ENCODE results near the gene CTCF.

- TF ChIP-seq CTCF (IDR thresholded peaks at IDR 0.05 in 2 of 3, conservative IDR thresholded peaks at IDR 0.05 in 1 of 3; ENCODE audit: control insufficient read depth in 2 of 3, extremely low read depth in 1 of 3, insufficient read depth in 1 of 3, low read depth in 3 of 3, low read length in 3 of 3) (no peak), POLR2AphosphoS5 (IDR thresholded peaks at IDR 0.05; ENCODE audit: low read length) (no peak), KLF5 (IDR thresholded peaks at IDR 0.05; ENCODE audit: partially characterized antibody) (no peak), SIN3A (IDR thresholded peaks at IDR 0.05; ENCODE audit: low read depth, low read length) (no peak), POLR2AphosphoS2 (IDR thresholded peaks at IDR 0.05; ENCODE audit: low read depth, low read length) (no peak), ZNF207 (IDR thresholded peaks at IDR 0.05; ENCODE audit: borderline replicate concordance) (no peak), HDAC2 (IDR thresholded peaks at IDR 0.05) (no peak), SP1 (IDR thresholded peaks at IDR 0.05; ENCODE audit: low read depth, low read length) (no peak), EZH2 (IDR thresholded peaks at IDR 0.05; ENCODE audit: borderline replicate concordance, control insufficient read depth, low read depth, low read length) (no peak), TBL1XR1 (IDR thresholded peaks at IDR 0.05; ENCODE audit: low read depth, low read length) (no peak)
Measured at GRCh38 chr16:67648764-67649407, 86.6 kb downstream of the CTCF start.
